ENCODE data around the gene CDK8. TPM values are rescaled to one million over a fixed set of nuclear protein-coding genes. Genes with fewer than 3 reads are reported as not detected.

CDK8 gene
- total and polyA plus RNA-seq, 10 of the 15 experiments (the other 5 are each of a cell fraction or from before 2014, with no cell fraction given): 8.6 to 23.5 (median 12.5) TPM

- RAD21 ChIA-PET (ENCODE audit: unreplicated experiment): interaction anchor here (0.9 kb wide), 1 partner anchor 71 kb away, joined by 3 read pairs; no protein-coding TSS in a partner anchor
- SMC1A ChIA-PET (ENCODE audit: uncharacterized antibody, unreplicated experiment): interaction anchor here (0.7 to 2.7 kb wide), 3 partner anchors 10 to 129 kb away, joined by 3 to 8 read pairs (median 3); no protein-coding TSS in a partner anchor
- peak; percentile 35 for FAIRE-seq
- no peak for TF ChIP-seq SIX5 (IDR thresholded peaks at IDR 0.05; ENCODE audit: low read depth, low read length, severe bottlenecking)
- TF ChIP-seq CTCF (IDR thresholded peaks at IDR 0.05 in 2 of 3, conservative IDR thresholded peaks at IDR 0.05 in 1 of 3; ENCODE audit: control insufficient read depth in 2 of 3, extremely low read depth in 1 of 3, insufficient read depth in 1 of 3, low read depth in 3 of 3, low read length in 3 of 3): peak; percentile 23 to 41 (median 28); a peak in 4 of 6 replicates
- Histone ChIP-seq H3K4me3 (peak overlapping the region; percentile 80), H4K20me1 (ENCODE audit: control insufficient read depth, insufficient read depth) (no peaks in the 10 kb centered on the region), H2AFZ (ENCODE audit: control insufficient read depth, low read depth, low read length) (no peak overlapping the region), H3K4me2 (ENCODE audit: control insufficient read depth, insufficient read depth) (peak overlapping the region; percentile 76), H3K4me1 (ENCODE audit: control insufficient read depth, insufficient read depth, low read length) (no peaks in the 10 kb centered on the region), H3K9me3 (replicated peaks; ENCODE audit: control insufficient read depth, insufficient read depth, low read length) (no peaks in the 10 kb centered on the region), H3K27me3 (replicated peaks in 1 of 2; ENCODE audit: control insufficient read depth in 2 of 2, insufficient read depth in 2 of 2, low read length in 1 of 2) (no peaks in the 10 kb centered on the region; a peak in 1 of 4 replicates), H3K27ac (ENCODE audit: control insufficient read depth, insufficient read depth) (no peak overlapping the region), H3K79me2 (ENCODE audit: control insufficient read depth, insufficient read depth, low read length) (peaks cover 50% of the 10 kb centered on the region), H3K9ac (ENCODE audit: control insufficient read depth, insufficient read depth, low read length) (peak overlapping the region; percentile 61), H3K36me3 (ENCODE audit: control insufficient read depth in 2 of 2, insufficient read depth in 2 of 2, low read length in 1 of 2) (no peaks in the 10 kb centered on the region)
- no TSS peak for BruUV-seq (replicated peaks)
- intact Hi-C loops (cut with micrococcal nuclease; ENCODE audit: unreplicated experiment): loop anchor here (2.0 to 5.0 kb wide), 2 partner anchors 35 to 72 kb away; no protein-coding TSS in a partner anchor
- POLR2A ChIA-PET: no interaction called here
- 71% methylated on average over 10 of the region's 10 CpGs for WGBS (ENCODE audit: insufficient coverage, insufficient replicate concordance, low lambda C conversion rate, missing lambda C conversion rate)
- CTCF ChIA-PET: interaction anchor here (0.6 to 3.0 kb wide), 8 partner anchors 10 to 227 kb away, joined by 3 to 15 read pairs (median 4); no protein-coding TSS in a partner anchor
- no peak for ATAC-seq
- in situ Hi-C loops (cut with MboI): no loop called here
- DNase-seq (ENCODE audit: low read depth, low spot score): no peak
Observed at GRCh38 chr13:26255691-26256277, 1.9 kb downstream of the CDK8 start.

Measured in GM12878 (cell line).